ENCODE results near the gene SNTN. TPM values are rescaled to one million over a fixed set of nuclear protein-coding genes. Genes with fewer than 3 reads are reported as not detected.

The SNTN gene
- total RNA-seq, 1 donor from 2014 or later = not detected

- intact Hi-C loops (cut with micrococcal nuclease) = no loop called here
These were observed 20.6 kb downstream of the SNTN start for GRCh38 chr3:63673111-63673510.

- intact Hi-C loops (cut with micrococcal nuclease) = no loop called here
These were observed 22.1 kb downstream of the SNTN start for GRCh38 chr3:63674586-63674985.

GRCh38 chr3:63679186-63679585 is 26.7 kb downstream of the SNTN start:
- intact Hi-C loops (cut with micrococcal nuclease) = no loop called here

- intact Hi-C loops (cut with micrococcal nuclease) = no loop called here
These were observed 31.6 kb downstream of the SNTN start for GRCh38 chr3:63684081-63684480.

- intact Hi-C loops (cut with micrococcal nuclease) = no loop called here
These were observed 32.9 kb downstream of the SNTN start for GRCh38 chr3:63685340-63685739.

GRCh38 chr3:63687278-63688225 is 35.1 kb downstream of the SNTN start:
- intact Hi-C loops (cut with micrococcal nuclease) = no loop called here

GRCh38 chr3:63689285-63689684 is 36.8 kb downstream of the SNTN start:
- intact Hi-C loops (cut with micrococcal nuclease) = no loop called here

GRCh38 chr3:63693351-63693750 is 40.9 kb downstream of the SNTN start:
- intact Hi-C loops (cut with micrococcal nuclease) = no loop called here

GRCh38 chr3:63705092-63705645 is 52.7 kb downstream of the SNTN start:
- intact Hi-C loops (cut with micrococcal nuclease) = no loop called here

GRCh38 chr3:63706321-63707085 is 54.0 kb downstream of the SNTN start:
- intact Hi-C loops (cut with micrococcal nuclease) = no loop called here

- intact Hi-C loops (cut with micrococcal nuclease) = no loop called here
These were observed 55.3 kb downstream of the SNTN start for GRCh38 chr3:63707731-63708130.

GRCh38 chr3:63709576-63709975 is 57.1 kb downstream of the SNTN start:
- intact Hi-C loops (cut with micrococcal nuclease) = no loop called here

Other genes starting within 250 kb of the SNTN start
- gene C3orf49, start 166.6 kb downstream of the SNTN start, total RNA-seq = not detected in 2 replicates
- gene THOC7, start 211.1 kb downstream of the SNTN start, total RNA-seq = 94.8 and 98.5 TPM in 2 replicates
- 56.2 and 57.2 TPM in 2 replicates for gene ATXN7, start 211.2 kb downstream of the SNTN start, total RNA-seq